SKM-1 treated with dmso at 0.1 percent for 144 hours (cell line): ENCODE results near the gene PUDP.
"Not testable (repeated sequence)": the region's sequence is repeated elsewhere in the genome, so short reads cannot be mapped to it uniquely, and the experiment has no call there.

ENCODE experiments used
- DNase-seq: peaks from one replicate; lab custom pipeline; 2025; ENCODE audit not compliant: unreplicated experiment; lab: John Stamatoyannopoulos, UW

The PUDP gene

GRCh38 chrX:7147978-7148854 is at the start of gene PUDP:
Gene PUDP, minus strand, starts transcription at chrX:7148153. Its CDS starts 40 bp downstream, at chrX:7148113.
- peak; percentile 54 for DNase-seq

- DNase-seq, result no peak
Observed at GRCh38 chrX:7194606-7195005, 46.7 kb upstream of the PUDP start.

GRCh38 chrX:7192871-7193270 is 44.9 kb upstream of the PUDP start:
- DNase-seq, result no peak

GRCh38 chrX:7191681-7192110 is 43.7 kb upstream of the PUDP start:
- no peak for DNase-seq

- no peak for DNase-seq
Observed at GRCh38 chrX:7190157-7190556, 42.2 kb upstream of the PUDP start.

GRCh38 chrX:7188672-7189071 is 40.7 kb upstream of the PUDP start:
- DNase-seq, result no peak

- no peak for DNase-seq
Observed at GRCh38 chrX:7184816-7185215, 36.9 kb upstream of the PUDP start.

GRCh38 chrX:7179446-7179845 is 31.5 kb upstream of the PUDP start:
- no peak for DNase-seq

GRCh38 chrX:7178859-7179258 is 30.9 kb upstream of the PUDP start:
- DNase-seq, result not testable (repeated sequence)

GRCh38 chrX:7170898-7171297 is 22.9 kb upstream of the PUDP start:
- no peak for DNase-seq

- DNase-seq, result no peak
Observed at GRCh38 chrX:7169627-7170026, 21.7 kb upstream of the PUDP start.

GRCh38 chrX:7168371-7168770 is 20.4 kb upstream of the PUDP start:
- no peak for DNase-seq

GRCh38 chrX:7164174-7164573 is 16.2 kb upstream of the PUDP start:
- no peak for DNase-seq

GRCh38 chrX:7163146-7163677 is 15.3 kb upstream of the PUDP start:
- no peak for DNase-seq

- DNase-seq, result no peak
Observed at GRCh38 chrX:7159149-7159861, 11.4 kb upstream of the PUDP start.

- DNase-seq, result no peak
Observed at GRCh38 chrX:7158468-7158990, 10.6 kb upstream of the PUDP start.

GRCh38 chrX:7156879-7157278 is 8.9 kb upstream of the PUDP start:
- no peak for DNase-seq

- no peak for DNase-seq
Observed at GRCh38 chrX:7155163-7155562, 7.2 kb upstream of the PUDP start.

- DNase-seq, result no peak
Observed at GRCh38 chrX:7154041-7154597, 6.2 kb upstream of the PUDP start.

- DNase-seq, result no peak
Observed at GRCh38 chrX:7153231-7153630, 5.3 kb upstream of the PUDP start.

- DNase-seq, result no peak
Observed at GRCh38 chrX:7149411-7149810, 1.5 kb upstream of the PUDP start.
